Ovary (tissue), 9 donors: Measurements from ENCODE around the gene ZNF292. TPM values are rescaled to one million over a fixed set of nuclear protein-coding genes. Genes with fewer than 3 reads are reported as not detected.

Experiments
- DNase-seq, 5 donors: peaks; one replicate each; pipeline ENCODE4 v3.0.0-alpha.2; 2019 to 2020
- H3K27ac ChIP-seq, 2 donors: fragments of 200-600 bp; one replicate each; pipeline versions ENCODE4 v1.5.1 to v1.8.0; 2019 to 2022
- H3K27me3 ChIP-seq: fragments of 200-600 bp; one replicate; pipeline ENCODE4 v1.8.0; 2022
- H3K36me3 ChIP-seq: fragments of 200-600 bp; sonication (generic); one replicate; pipeline ENCODE4 v1.5.1; 2019
- H3K4me1 ChIP-seq: one replicate; pipeline ENCODE4 v1.8.1; 2013; ENCODE audit warnings: mild to moderate bottlenecking, moderate library complexity; ENCODE audit not compliant: insufficient read depth
- H3K4me3 ChIP-seq: fragments of 200-600 bp; sonication (generic); one replicate; pipeline ENCODE4 v1.5.1; 2017
- H3K9me3 ChIP-seq, 2 donors: fragments of 200-600 bp in 1 of 2; sonication (generic) in 1 of 2; one replicate each; pipeline versions ENCODE4 v1.5.1 to v1.8.1; 2013 to 2019; ENCODE audit warnings: mild to moderate bottlenecking in 1 of 2, moderate library complexity in 1 of 2
- CTCF ChIP-seq, 3 donors: fragments of 450-650 bp in 2 of 3; fragments of 200-600 bp in 1 of 3; IDR thresholded peaks; one replicate each; pipeline versions ENCODE4 v1.5.1 to v1.8.0; 2016 to 2022; ENCODE audit warnings: antibody characterized with exemption in 3 of 3, mild to moderate bottlenecking in 1 of 3
- EP300 ChIP-seq: sonication (generic); formaldehyde crosslinking; IDR thresholded peaks from one replicate; pipeline ENCODE4 v1.6.1; 2017; ENCODE audit warnings: antibody characterized with exemption
- POLR2A ChIP-seq: fragments of 450-650 bp; IDR thresholded peaks from one replicate; pipeline ENCODE4 v1.6.1; 2017; ENCODE audit warnings: antibody characterized with exemption, mild to moderate bottlenecking, moderate library complexity
- WGBS, 3 donors: extraction: QIAGEN DNeasy Blood & Tissue Kit in 1 of 3; methylation state at CpG; one replicate each; pipeline versions ENCODE4 v1.1.5 to v1.1.7; 2013 to 2017; 5-methylcytosine and 5-hydroxymethylcytosine counted together
- intact Hi-C, 4 donors: fragments of 100-400 bp; cut with DNase I; formaldehyde crosslinking; loops; one replicate each; pipeline versions ENCODE4 v1.11.0 to v1.15.1; 2022 to 2023
- polyA plus RNA-seq, 2 donors: library from polyadenylated mRNA; stranded (reverse); fragments of 200-250 nt in 1 of 2; fragments of 350-450 nt in 1 of 2; fragmentation: Illumina TruSeq in 1 of 2; extraction: RNeasy Lipid Tissue Mini Kit (QIAGEN cat#74804) in 1 of 2; gene quantifications; one replicate each; pipeline ENCODE4 v1.2.3, GENCODE V29; 2013 to 2014
- total RNA-seq, 7 donors: library from RNA; depleted of rRNA in 2 of 7; stranded (reverse); fragments of >200 nt in 2 of 7; fragmentation: NEBNext Ultra II Directional in 3 of 7; extraction: Animal tissue kit (Norgen Biotek cat#: 25700) in 3 of 7; gene quantifications; one replicate each; pipeline versions ENCODE4 v1.1.0 to v1.2.4, GENCODE V29; 2016 to 2023
- donor health status: DM: no; HTN: no; CAD: no; lungs with moderate emphysema.
- donor health status: DM: no; HTN: no; CAD: no.
- donor health status: Bipolar disorder and iron deficiency.
- donor health status: DM: yes; HTN: yes; CAD: no.
- donor health status: DM: no; HTN: no; CAD: no.
- donor health status: DM: yes; HTN: yes; CAD: no.

ZNF292 gene
- total and polyA plus RNA-seq, 9 donors: 8.5 to 158 (median 76.9) TPM

GRCh38 chr6:87281426-87281825 is 126.1 kb downstream of the ZNF292 start:
- DNase-seq: no peak
- 79 to 84% (median 83%) methylated on average over 1 of the region's 1 CpG for WGBS, 3 donors
- no peak overlapping the region for H3K27ac ChIP-seq
- no peaks in the 10 kb centered on the region for H3K4me1 ChIP-seq
- no peaks in the 10 kb centered on the region for H3K9me3 ChIP-seq
- H3K4me3 ChIP-seq: no peak overlapping the region
- no peak for TF ChIP-seq POLR2A
- no peak for TF ChIP-seq EP300
- TF ChIP-seq CTCF (IDR thresholded peaks at IDR 0.05): no peak
- H3K36me3 ChIP-seq: no peaks in the 10 kb centered on the region
- intact Hi-C loops: no loop called here
- no peaks in the 10 kb centered on the region for H3K27me3 ChIP-seq

- DNase-seq: no peak
- TF ChIP-seq EP300 (no peak), POLR2A (no peak), CTCF (IDR thresholded peaks at IDR 0.05) (no peak)
- no peaks in the 10 kb centered on the region for H3K4me1 ChIP-seq
- intact Hi-C loops: no loop called here
- WGBS, 3 donors: 90 to 93% (median 91%) methylated on average over 1 of the region's 1 CpG
- no peaks in the 10 kb centered on the region for H3K27me3 ChIP-seq
- H3K36me3 ChIP-seq: no peaks in the 10 kb centered on the region
- H3K9me3 ChIP-seq: no peaks in the 10 kb centered on the region
- no peak overlapping the region for H3K4me3 ChIP-seq
- no peak overlapping the region for H3K27ac ChIP-seq
Measured at GRCh38 chr6:87282743-87283142, 127.4 kb downstream of the ZNF292 start.

GRCh38 chr6:87283461-87283860 is 128.1 kb downstream of the ZNF292 start:
- DNase-seq: no peak
- H3K4me1 ChIP-seq: no peaks in the 10 kb centered on the region
- H3K27me3 ChIP-seq: no peaks in the 10 kb centered on the region
- WGBS, 3 donors: 62 to 81% (median 76%) methylated on average over 3 of the region's 3 CpGs
- no peaks in the 10 kb centered on the region for H3K36me3 ChIP-seq
- TF ChIP-seq CTCF (IDR thresholded peaks at IDR 0.05) (no peak), EP300 (no peak), POLR2A (no peak)
- no peak overlapping the region for H3K4me3 ChIP-seq
- no peak overlapping the region for H3K27ac ChIP-seq
- H3K9me3 ChIP-seq: no peaks in the 10 kb centered on the region
- intact Hi-C loops: no loop called here

GRCh38 chr6:87287251-87287650 is 131.9 kb downstream of the ZNF292 start:
- no peaks in the 10 kb centered on the region for H3K36me3 ChIP-seq
- H3K27ac ChIP-seq: no peak overlapping the region
- WGBS, 3 donors: 48 to 62% (median 56%) methylated on average over 2 of the region's 2 CpGs
- no peak for DNase-seq
- H3K4me1 ChIP-seq: no peaks in the 10 kb centered on the region
- intact Hi-C loops: no loop called here
- H3K27me3 ChIP-seq: no peaks in the 10 kb centered on the region
- no peaks in the 10 kb centered on the region for H3K9me3 ChIP-seq
- no peak for TF ChIP-seq EP300
- TF ChIP-seq POLR2A: no peak
- no peak for TF ChIP-seq CTCF (IDR thresholded peaks at IDR 0.05)
- H3K4me3 ChIP-seq: no peak overlapping the region

GRCh38 chr6:87289571-87289970 is 134.2 kb downstream of the ZNF292 start:
- TF ChIP-seq EP300 (no peak), POLR2A (no peak), CTCF (IDR thresholded peaks at IDR 0.05) (no peak)
- 82 to 94% (median 90%) methylated on average over 3 of the region's 3 CpGs for WGBS, 3 donors
- no peaks in the 10 kb centered on the region for H3K27me3 ChIP-seq
- H3K9me3 ChIP-seq: no peaks in the 10 kb centered on the region
- H3K4me3 ChIP-seq: no peak overlapping the region
- DNase-seq: no peak
- H3K4me1 ChIP-seq: no peaks in the 10 kb centered on the region
- no peak overlapping the region for H3K27ac ChIP-seq
- intact Hi-C loops: no loop called here
- H3K36me3 ChIP-seq: no peaks in the 10 kb centered on the region
